Measurements from ENCODE around the gene DOLPP1.
"Not testable (repeated sequence)": the region's sequence is repeated elsewhere in the genome, so short reads cannot be mapped to it uniquely, and the experiment has no call there.

DOLPP1 gene

GRCh38 chr9:129080601-129081387 is at the start of gene DOLPP1:
DOLPP1 (plus strand) TSS chr9:129081111; CDS start chr9:129081132, 21 bp downstream.
- DNase-seq: peak; percentile 97 to 99

GRCh38 chr9:129031514-129031913 is 49.4 kb upstream of the DOLPP1 start:
- DNase-seq: no peak

- DNase-seq: no peak
Observed at GRCh38 chr9:129032541-129033159, 48.3 kb upstream of the DOLPP1 start.

- DNase-seq: no peak
Observed at GRCh38 chr9:129033216-129033615, 47.7 kb upstream of the DOLPP1 start.

- not testable (repeated sequence) for DNase-seq
Observed at GRCh38 chr9:129035838-129036237, 45.1 kb upstream of the DOLPP1 start.

GRCh38 chr9:129036241-129036922 is 44.5 kb upstream of the DOLPP1 start, which contains the start of gene MIGA2:
MIGA2 (plus strand) TSS chr9:129036626; CDS start chr9:129040595, 3,969 bp downstream.
- peak; percentile 96 to 99 for DNase-seq

GRCh38 chr9:129036923-129037766 is 43.8 kb upstream of the DOLPP1 start:
- no peak for DNase-seq

GRCh38 chr9:129037767-129038098 is 43.2 kb upstream of the DOLPP1 start:
- no peak for DNase-seq

- DNase-seq: no peak
Observed at GRCh38 chr9:129038109-129038852, 42.6 kb upstream of the DOLPP1 start.

- DNase-seq: no peak
Observed at GRCh38 chr9:129040113-129040643, 40.7 kb upstream of the DOLPP1 start.

- DNase-seq: no peak
Observed at GRCh38 chr9:129042016-129042415, 38.9 kb upstream of the DOLPP1 start.

- no peak for DNase-seq
Observed at GRCh38 chr9:129052592-129052991, 28.3 kb upstream of the DOLPP1 start.

GRCh38 chr9:129053020-129053419 is 27.9 kb upstream of the DOLPP1 start:
- DNase-seq: no peak

- no peak for DNase-seq
Observed at GRCh38 chr9:129054163-129054851, 26.6 kb upstream of the DOLPP1 start.

GRCh38 chr9:129058965-129059795 is 21.7 kb upstream of the DOLPP1 start:
- DNase-seq: no peak

- no peak for DNase-seq
Observed at GRCh38 chr9:129059796-129060785, 20.8 kb upstream of the DOLPP1 start.

- no peak for DNase-seq
Observed at GRCh38 chr9:129060991-129061390, 19.9 kb upstream of the DOLPP1 start.

GRCh38 chr9:129063061-129063460 is 17.9 kb upstream of the DOLPP1 start:
- no peak for DNase-seq

- DNase-seq: no peak
Observed at GRCh38 chr9:129064499-129064908, 16.4 kb upstream of the DOLPP1 start.

All from hippocampal formation (tissue), 2 donors.